ELF-1 (cell line): ENCODE data around the gene GJA4.
A peak's percentile ranks its signal among the peaks of the same experiment; 100 is the strongest.

Source experiments
- DNase-seq: peaks from one replicate; pipeline ENCODE4 v3.0.0-alpha.2; 2016; ENCODE audit warnings: low read depth, low spot score

GJA4 gene

GRCh38 chr1:34792868-34793727 is at the start of gene GJA4:
Gene GJA4 (plus strand): TSS chr1:34792999. CDS start chr1:34794214, 1,215 bp downstream.
- no peak for DNase-seq

- DNase-seq, result no peak
These were observed 49.0 kb upstream of the GJA4 start for GRCh38 chr1:34743775-34744174.

- DNase-seq, result no peak
These were observed 47.9 kb upstream of the GJA4 start for GRCh38 chr1:34744851-34745250.

GRCh38 chr1:34745666-34746065 is 47.1 kb upstream of the GJA4 start:
- DNase-seq, result no peak

GRCh38 chr1:34746101-34746500 is 46.7 kb upstream of the GJA4 start:
- no peak for DNase-seq

- DNase-seq, result no peak
These were observed 45.8 kb upstream of the GJA4 start for GRCh38 chr1:34746785-34747637.

GRCh38 chr1:34747638-34747941 is 45.2 kb upstream of the GJA4 start:
- no peak for DNase-seq

GRCh38 chr1:34749992-34750391 is 42.8 kb upstream of the GJA4 start:
- DNase-seq, result peak; percentile 17

GRCh38 chr1:34750610-34751009 is 42.2 kb upstream of the GJA4 start:
- DNase-seq, result no peak

GRCh38 chr1:34753163-34753562 is 39.6 kb upstream of the GJA4 start:
- DNase-seq, result no peak

GRCh38 chr1:34754964-34755637 is 37.7 kb upstream of the GJA4 start, which contains the start of gene GJB5:
Gene GJB5 (plus strand): TSS chr1:34755047. CDS start chr1:34757331, 2,284 bp downstream.
- peak; percentile 67 for DNase-seq

- DNase-seq, result no peak
These were observed 36.8 kb upstream of the GJA4 start for GRCh38 chr1:34755961-34756360.

GRCh38 chr1:34757386-34757785 is 35.4 kb upstream of the GJA4 start:
- no peak for DNase-seq

- no peak for DNase-seq
These were observed 34.0 kb upstream of the GJA4 start for GRCh38 chr1:34758751-34759150.

- DNase-seq, result peak; percentile 40
These were observed 33.1 kb upstream of the GJA4 start, which contains the start of gene GJB4 for GRCh38 chr1:34759503-34760357. Gene GJB4 (plus strand): TSS chr1:34759740. CDS start chr1:34761255, 1,515 bp downstream.

GRCh38 chr1:34761176-34761761 is 31.5 kb upstream of the GJA4 start:
- DNase-seq, result no peak

- no peak for DNase-seq
These were observed 31.0 kb upstream of the GJA4 start for GRCh38 chr1:34761776-34762307.

- no peak for DNase-seq
These were observed 30.2 kb upstream of the GJA4 start for GRCh38 chr1:34762474-34763141.

GRCh38 chr1:34763142-34763781 is 29.5 kb upstream of the GJA4 start:
- DNase-seq, result peak; percentile 49
